HG02840 (cell line): ENCODE results near the gene NCOR1.
"Not testable (repeated sequence)": the region's sequence is repeated elsewhere in the genome, so short reads cannot be mapped to it uniquely, and the experiment has no call there.

ENCODE experiments used
- ATAC-seq: cut with Tn5 transposase; IDR thresholded peaks from one replicate; pipeline ENCODE4 v1.9.1; 2021; ENCODE audit warnings: mild to moderate bottlenecking, moderate library complexity, moderate number of reproducible peaks; ENCODE audit not compliant: unreplicated experiment, low FRiP score

Gene NCOR1

GRCh38 chr17:16215273-16215964, at the start of gene NCOR1:
Gene NCOR1 (minus strand): TSS chr17:16215534. CDS start chr17:16194569, 20,965 bp downstream.
- ATAC-seq, result peak; percentile 69

GRCh38 chr17:16262201-16262600, 46.9 kb upstream of the NCOR1 start:
- ATAC-seq, result no peak

- no peak for ATAC-seq
Observed at GRCh38 chr17:16261049-16261448, 45.7 kb upstream of the NCOR1 start.

- ATAC-seq, result no peak
Observed at GRCh38 chr17:16259926-16260325, 44.6 kb upstream of the NCOR1 start.

GRCh38 chr17:16258901-16259300, 43.6 kb upstream of the NCOR1 start:
- ATAC-seq, result no peak

- no peak for ATAC-seq
Observed at GRCh38 chr17:16255481-16255921, 40.2 kb upstream of the NCOR1 start.

GRCh38 chr17:16254773-16255400, 39.6 kb upstream of the NCOR1 start:
- no peak for ATAC-seq

GRCh38 chr17:16251556-16251955, 36.2 kb upstream of the NCOR1 start:
- ATAC-seq, result no peak

- no peak for ATAC-seq
Observed at GRCh38 chr17:16251043-16251442, 35.7 kb upstream of the NCOR1 start.

GRCh38 chr17:16250635-16251034, 35.3 kb upstream of the NCOR1 start:
- ATAC-seq, result no peak

GRCh38 chr17:16247586-16247984, 32.3 kb upstream of the NCOR1 start:
- ATAC-seq, result no peak

GRCh38 chr17:16243801-16244567, 28.6 kb upstream of the NCOR1 start:
- no peak for ATAC-seq

- no peak for ATAC-seq
Observed at GRCh38 chr17:16243385-16243784, 28.1 kb upstream of the NCOR1 start.

GRCh38 chr17:16241906-16242399, 26.6 kb upstream of the NCOR1 start:
- ATAC-seq, result no peak

- ATAC-seq, result no peak
Observed at GRCh38 chr17:16239931-16240330, 24.6 kb upstream of the NCOR1 start.

- no peak for ATAC-seq
Observed at GRCh38 chr17:16232391-16232790, 17.1 kb upstream of the NCOR1 start.

GRCh38 chr17:16229912-16230561, 14.7 kb upstream of the NCOR1 start:
- not testable (repeated sequence) for ATAC-seq

GRCh38 chr17:16222406-16222805, 7.1 kb upstream of the NCOR1 start:
- ATAC-seq, result no peak

GRCh38 chr17:16217002-16217635, 1.8 kb upstream of the NCOR1 start, which contains the start of gene PIGL:
Gene PIGL (plus strand): TSS chr17:16217210. CDS start chr17:16217227, 17 bp downstream.
- ATAC-seq, result no peak
